ENCODE results near the gene DLG1.

DLG1 gene

DNA sequence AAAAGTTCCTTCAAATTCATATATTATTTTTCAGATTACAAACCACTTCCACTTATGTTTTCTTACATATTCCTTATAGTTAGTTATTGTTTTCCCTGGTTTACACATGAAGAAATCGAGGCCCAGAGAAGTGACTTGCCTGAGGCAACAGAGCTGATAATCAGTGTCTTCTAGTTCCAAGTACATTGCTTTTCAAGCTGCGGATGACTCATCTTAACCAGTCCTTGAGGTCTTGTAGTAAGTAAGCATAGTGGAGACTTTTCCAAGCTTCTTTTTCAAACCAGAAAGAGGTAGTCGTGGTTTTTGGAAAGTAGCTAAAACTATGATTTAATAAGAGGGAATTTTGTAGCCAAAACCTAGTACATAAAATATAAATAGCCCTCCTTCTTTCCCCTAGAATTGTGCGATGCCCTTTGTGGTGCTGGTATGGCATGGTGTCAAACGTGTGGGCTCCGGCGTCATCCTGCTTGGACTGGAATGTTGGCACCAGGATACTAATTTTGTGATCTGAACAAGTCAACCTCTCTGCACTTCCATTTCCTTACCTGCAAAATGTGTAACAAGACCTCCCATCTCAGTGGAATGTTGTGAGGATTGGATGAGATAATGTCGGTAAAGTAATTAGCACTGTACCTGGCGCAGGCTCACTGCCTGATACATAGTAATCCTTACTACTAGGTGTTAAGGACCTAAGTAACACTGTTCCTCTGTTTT lies 19.0 kb upstream of the DLG1 start:
- no peak for DNase-seq

GRCh38 chr3:197312431-197312830 lies 14.0 kb upstream of the DLG1 start:
- no peak for DNase-seq

GRCh38 chr3:197311591-197311990 lies 13.2 kb upstream of the DLG1 start:
- no peak for DNase-seq

DNA sequence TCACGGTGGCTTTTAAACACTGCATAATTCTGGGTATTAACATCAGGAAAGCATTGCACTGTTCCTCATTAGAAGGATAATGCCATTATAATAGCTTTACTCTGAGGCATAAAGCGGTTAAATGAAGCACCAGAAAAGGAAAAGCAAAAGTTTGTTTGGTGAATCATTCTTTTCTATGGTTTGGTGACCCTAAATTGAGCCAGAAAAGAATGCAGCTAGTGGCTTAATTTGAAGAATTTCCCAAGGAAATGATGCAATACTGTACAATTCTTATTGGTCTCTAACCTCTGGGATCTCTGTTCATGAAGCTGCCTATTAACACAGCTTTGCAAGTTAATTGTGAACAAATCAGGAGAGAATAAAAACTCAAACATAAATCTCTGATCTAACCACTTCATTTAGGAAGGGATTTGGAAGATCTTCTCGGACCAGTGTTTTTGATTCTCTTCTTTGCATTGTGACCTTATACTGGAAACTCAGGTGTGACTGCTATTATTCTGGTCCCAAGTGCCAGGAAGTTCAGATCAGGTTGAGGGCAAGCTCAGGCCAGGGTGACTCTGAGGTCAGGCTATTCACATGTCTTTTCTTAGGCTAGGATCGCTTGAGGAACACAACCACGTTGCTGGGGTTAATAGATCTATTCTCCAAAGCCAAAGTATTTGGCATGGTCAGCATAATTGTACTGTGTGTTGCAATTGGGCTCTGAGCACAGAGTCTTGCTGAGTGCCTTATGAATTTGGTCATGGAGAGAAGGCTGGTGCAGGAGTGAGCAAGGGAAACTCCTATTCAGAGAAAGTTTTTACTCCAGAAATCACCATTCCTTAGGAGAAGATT lies 11.3 kb upstream of the DLG1 start:
- DNase-seq: no peak

- no peak for DNase-seq
Observed at GRCh38 chr3:197308591-197308990, 10.2 kb upstream of the DLG1 start.

DNA sequence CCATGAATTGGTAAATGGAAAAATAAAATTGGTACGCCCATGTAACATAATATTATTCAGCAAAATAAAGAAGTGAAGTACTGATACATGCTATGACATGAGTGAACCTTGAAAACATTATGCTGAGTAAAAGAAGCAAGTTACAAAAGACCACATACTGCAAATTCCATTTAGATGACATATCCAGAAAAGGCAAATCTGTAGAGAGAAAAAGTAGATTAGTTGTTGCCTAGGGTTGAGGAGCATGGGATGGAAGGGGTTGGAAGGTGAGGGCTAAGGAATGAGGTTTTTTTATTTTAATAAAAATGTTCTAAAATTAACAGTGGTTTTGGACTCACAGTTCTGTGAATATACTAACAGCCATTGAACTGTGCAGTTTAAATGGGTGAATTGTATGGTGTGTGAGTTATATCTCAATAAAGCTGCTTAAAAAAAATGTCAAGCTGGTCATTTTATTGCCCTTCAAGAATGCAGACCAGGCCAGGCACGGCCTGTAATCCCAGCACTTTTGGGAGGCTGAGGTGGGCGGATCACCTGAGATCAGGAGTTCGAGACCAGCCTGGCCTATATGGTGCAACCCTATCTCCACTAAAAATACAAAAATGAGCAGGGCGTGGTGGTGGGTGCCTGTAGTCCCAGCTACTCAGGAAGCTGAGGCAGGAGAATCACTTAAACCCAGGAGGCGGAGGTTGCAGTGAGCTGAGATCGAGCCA lies 8.1 kb upstream of the DLG1 start:
- no peak for DNase-seq

- no peak for DNase-seq
Observed at GRCh38 chr3:197305854-197306253, 7.4 kb upstream of the DLG1 start.

GRCh38 chr3:197303452-197303851 lies 5.0 kb upstream of the DLG1 start:
- no peak for DNase-seq

- DNase-seq: no peak
Observed at GRCh38 chr3:197302696-197303341, 4.4 kb upstream of the DLG1 start.

- no peak for DNase-seq
Observed at GRCh38 chr3:197302033-197302432, 3.6 kb upstream of the DLG1 start.

GRCh38 chr3:197300361-197300760 lies 1.9 kb upstream of the DLG1 start:
- DNase-seq: no peak

DNA sequence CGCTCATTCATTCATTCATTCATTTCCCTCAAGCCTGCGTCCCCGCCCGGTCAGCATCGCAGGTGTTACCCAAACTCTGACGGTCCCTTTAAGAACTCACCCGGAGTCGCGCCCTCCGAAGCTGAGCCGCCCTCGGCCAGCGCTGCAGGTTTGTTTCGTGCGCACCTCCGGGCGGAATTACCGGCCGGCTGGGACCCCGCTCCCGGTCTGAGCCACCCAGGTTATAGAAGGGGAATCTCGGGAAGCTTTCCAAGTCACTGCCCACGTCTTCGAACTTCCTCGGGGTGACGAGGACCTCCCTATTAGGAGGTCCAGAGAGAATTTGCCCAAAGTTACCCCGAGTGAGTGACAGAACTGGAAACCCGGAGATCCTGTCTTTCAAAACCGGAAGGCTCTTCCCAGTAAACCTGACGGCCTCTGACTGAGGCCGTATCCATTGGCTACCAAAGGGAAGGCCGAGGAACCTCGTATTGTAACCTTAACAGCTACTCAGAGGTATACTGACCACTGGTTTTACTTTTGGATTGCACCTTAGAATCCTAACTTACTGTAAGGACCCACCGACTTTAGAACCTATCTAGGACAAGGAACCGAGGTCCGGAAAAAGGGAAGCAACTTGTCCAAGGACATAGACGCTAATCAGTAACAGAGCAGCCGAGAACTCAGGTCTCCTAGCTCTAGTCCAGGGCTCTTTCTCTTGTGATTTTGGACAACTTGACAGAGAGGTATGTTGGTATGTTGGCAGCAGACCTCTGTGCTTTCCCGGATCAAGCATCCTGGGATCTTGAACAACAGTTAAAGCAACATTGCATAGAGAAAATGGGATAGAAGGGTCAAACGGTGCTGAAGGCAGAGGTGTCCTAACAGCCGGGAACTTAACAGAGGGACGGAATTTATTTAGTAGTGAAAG lies 788 bp upstream of the DLG1 start:
- no peak for DNase-seq

- DNase-seq: no peak
Observed at GRCh38 chr3:197297476-197298340, 704 bp downstream of the DLG1 start.

DNA sequence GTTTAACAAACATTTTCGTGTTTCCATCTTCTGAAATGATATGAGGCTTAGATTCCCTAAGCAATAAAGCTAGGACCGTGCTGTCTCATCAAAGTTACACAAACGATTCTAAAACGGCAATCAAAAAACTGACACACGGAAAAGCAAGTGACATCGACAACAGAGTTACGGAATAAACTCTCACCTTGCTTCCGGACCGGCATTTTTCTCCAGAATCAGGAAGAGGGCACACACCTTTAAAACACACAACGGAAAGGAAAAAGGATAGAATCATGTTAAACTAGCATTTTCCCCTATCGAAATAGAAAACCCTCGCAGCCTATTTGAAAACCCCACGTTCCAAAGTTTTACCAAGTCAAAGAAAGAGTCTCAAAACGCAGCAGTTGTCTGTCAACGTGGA lies 1.4 kb downstream of the DLG1 start:
- DNase-seq: no peak

GRCh38 chr3:197296545-197296944 lies 1.9 kb downstream of the DLG1 start:
- DNase-seq: no peak

DNA sequence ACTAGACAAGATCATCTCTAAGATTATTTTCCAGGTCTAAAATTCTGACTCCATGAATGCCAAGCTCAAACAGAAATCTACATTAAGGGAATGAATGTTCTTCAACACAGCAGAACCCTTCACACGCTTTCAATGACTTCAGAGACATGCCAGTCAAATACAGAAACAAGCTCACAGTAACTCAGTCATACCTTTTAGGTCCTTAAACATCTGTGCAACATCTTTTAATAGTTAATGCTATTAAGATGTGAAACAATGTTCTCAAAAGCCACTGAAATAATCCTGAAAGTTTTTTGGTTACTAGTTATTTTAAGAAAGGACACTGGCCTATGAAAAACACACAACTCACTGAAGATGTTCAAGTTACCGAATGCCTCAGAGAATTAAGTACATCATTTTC lies 2.5 kb downstream of the DLG1 start:
- DNase-seq: no peak

DNA sequence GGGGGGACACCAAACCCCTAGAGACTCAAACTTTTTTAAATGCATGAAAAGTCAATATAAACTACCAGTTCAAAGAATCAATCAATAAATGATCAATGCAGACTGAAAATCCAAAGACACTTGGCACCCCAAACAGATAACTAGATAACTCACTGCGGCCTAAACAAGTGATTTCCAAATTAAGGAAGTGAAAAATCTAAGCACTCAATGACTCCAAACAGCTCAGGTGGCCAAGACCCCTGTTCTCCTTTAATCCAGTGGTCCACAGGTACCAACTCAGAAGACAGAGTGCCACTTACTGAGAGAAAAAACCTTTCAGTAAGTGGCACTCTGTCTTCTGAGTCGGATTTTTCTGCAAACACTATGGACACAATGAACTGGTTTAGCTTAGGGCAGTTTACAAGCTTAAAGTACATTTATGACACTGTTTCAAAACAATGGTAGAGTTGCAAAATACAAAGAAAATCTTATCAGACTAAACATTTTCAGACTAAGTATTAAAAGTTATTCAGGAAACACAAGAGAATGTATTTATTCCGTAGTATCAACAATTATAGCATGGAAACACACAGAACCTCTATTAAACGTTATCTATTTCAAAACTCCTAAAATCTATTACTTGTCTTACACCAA lies 4.7 kb downstream of the DLG1 start:
- DNase-seq: no peak

DNA sequence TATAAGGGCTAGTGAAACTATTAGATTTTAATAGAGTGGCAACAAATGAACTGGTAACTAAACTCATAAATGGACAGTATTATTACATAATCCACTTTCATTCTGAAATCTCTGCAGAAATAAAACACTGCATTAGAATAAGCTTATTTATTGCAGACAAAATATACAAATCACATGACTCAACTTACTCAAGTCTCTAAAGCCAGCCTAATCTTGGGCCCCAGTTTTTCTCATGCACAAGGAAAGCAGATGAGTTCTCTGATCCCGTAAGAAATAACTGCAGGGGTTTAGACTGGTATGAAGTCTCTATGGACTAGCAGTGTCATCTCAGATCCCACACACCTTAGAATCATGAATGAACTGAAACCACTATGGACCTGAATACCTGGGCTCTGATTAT lies 5.8 kb downstream of the DLG1 start:
- no peak for DNase-seq

DNA sequence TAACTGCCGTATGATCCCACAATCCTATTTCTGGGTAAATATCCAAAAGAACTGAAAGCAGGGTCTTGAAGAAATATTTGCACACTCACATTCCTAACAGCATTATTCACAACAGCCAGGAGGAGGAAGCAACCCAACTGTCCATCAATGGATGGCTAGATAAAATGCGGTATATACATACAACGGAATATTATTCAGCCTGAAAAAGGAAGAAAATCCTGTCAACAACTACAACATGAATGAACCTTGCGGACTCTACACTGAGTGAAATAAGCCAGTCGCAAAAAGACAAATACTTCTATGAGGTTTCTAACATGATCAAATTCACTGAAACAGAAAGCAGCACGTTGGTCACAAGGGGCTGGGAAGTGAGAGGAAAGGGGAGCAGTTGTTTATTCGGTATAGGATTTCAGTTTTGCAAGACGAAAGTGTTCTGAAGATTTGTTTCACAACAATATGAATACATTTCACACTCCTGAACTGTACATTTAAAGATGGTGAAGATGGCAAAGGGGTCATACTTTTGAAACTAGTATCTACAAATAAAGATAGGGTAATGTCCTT lies 6.2 kb downstream of the DLG1 start:
- no peak for DNase-seq

GRCh38 chr3:197289726-197290125 lies 8.7 kb downstream of the DLG1 start:
- no peak for DNase-seq

Measured in cerebellar nuclear complex (tissue), 1 donor.